ENCODE measurements around the gene KCNK5. TPM values are rescaled to one million over a fixed set of nuclear protein-coding genes. Genes with fewer than 3 reads are reported as not detected.

The KCNK5 gene
- total and polyA plus RNA-seq, 2 donors (not counting 1 experiment from before 2014, with no cell fraction given), result 0.07 TPM; not detected in 1

DNA sequence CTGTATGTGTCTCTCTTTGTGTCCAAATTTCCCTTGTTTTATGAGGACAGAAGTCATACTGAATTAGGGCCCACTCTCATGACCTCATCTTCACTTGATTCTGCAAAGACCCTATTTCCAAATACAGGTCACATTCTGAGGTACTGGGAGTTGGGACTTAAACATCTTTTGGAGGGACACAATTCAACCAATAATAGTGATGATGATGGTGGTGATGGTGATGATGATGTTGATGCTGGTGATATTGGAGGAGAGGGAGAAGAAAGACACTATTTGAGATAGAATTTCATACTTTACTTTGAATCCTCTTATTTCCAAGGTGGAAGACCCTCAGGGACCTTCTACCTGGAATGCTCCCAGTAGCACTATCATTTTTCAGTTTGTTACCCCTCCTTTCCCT is 21.2 kb upstream of the KCNK5 start:
- Histone ChIP-seq H3K27me3 (replicated peaks in 1 of 4; ENCODE audit: control extremely low read depth in 1 of 4, control insufficient read depth in 3 of 4, insufficient read depth in 4 of 4, low read length in 3 of 4) (peaks cover 0 to 4% (median 0%) of the 10 kb centered on the region in 4 experiments), H3K27ac (ENCODE audit: low read length in 2 of 2) (no peak overlapping the region), H2AFZ (ENCODE audit: insufficient read depth, low read depth, low read length, poor library complexity, severe bottlenecking) (no peak overlapping the region), H4K20me1 (ENCODE audit: control insufficient read depth, insufficient read depth, low read length, poor library complexity, severe bottlenecking) (no peaks in the 10 kb centered on the region), H3K4me3 (ENCODE audit: control extremely low read depth in 1 of 5, extremely low read depth in 1 of 5, insufficient read depth in 1 of 5, low read depth in 2 of 5, low read length in 4 of 5) (no peak overlapping the region), H3K4me1 (ENCODE audit: control insufficient read depth in 2 of 2, insufficient read depth in 2 of 2, low read length in 2 of 2) (no peaks in the 10 kb centered on the region), H3K79me2 (ENCODE audit: control insufficient read depth, insufficient read depth, low read length) (no peaks in the 10 kb centered on the region), H3K9me3 (ENCODE audit: control extremely low read depth in 1 of 3, control insufficient read depth in 2 of 3, insufficient read depth in 1 of 3, low read length in 2 of 3) (peaks cover 0 to 4% (median 0%) of the 10 kb centered on the region in 3 donors), H3K9ac (ENCODE audit: low read length) (no peak overlapping the region), H3K36me3 (replicated peaks in 1 of 2; ENCODE audit: control extremely low read depth in 1 of 2, control insufficient read depth in 1 of 2, extremely low read depth in 1 of 2, insufficient read depth in 2 of 2, low read length in 1 of 2) (no peaks in the 10 kb centered on the region), H3K4me2 (replicated peaks; ENCODE audit: low read depth, low read length, poor library complexity, severe bottlenecking) (no peak overlapping the region)
- Mint-ChIP-seq H3K27ac (no peak overlapping the region), H3K9me3 (ENCODE audit: insufficient read depth) (peaks cover 3% of the 10 kb centered on the region), H3K27me3 (peaks cover 30% of the 10 kb centered on the region), H3K4me1 (no peaks in the 10 kb centered on the region), H3K4me3 (no peak overlapping the region)
- DNase-seq, result no peak
- intact Hi-C loops (cut with micrococcal nuclease), result no loop called here
- no peak for ATAC-seq (ENCODE audit: low read depth)
- TF ChIP-seq EZH2 (IDR thresholded peaks at IDR 0.05; ENCODE audit: borderline replicate concordance, insufficient read depth, low read depth, low read length, poor library complexity, severe bottlenecking), result no peak
- TF ChIP-seq, protein P1, sequence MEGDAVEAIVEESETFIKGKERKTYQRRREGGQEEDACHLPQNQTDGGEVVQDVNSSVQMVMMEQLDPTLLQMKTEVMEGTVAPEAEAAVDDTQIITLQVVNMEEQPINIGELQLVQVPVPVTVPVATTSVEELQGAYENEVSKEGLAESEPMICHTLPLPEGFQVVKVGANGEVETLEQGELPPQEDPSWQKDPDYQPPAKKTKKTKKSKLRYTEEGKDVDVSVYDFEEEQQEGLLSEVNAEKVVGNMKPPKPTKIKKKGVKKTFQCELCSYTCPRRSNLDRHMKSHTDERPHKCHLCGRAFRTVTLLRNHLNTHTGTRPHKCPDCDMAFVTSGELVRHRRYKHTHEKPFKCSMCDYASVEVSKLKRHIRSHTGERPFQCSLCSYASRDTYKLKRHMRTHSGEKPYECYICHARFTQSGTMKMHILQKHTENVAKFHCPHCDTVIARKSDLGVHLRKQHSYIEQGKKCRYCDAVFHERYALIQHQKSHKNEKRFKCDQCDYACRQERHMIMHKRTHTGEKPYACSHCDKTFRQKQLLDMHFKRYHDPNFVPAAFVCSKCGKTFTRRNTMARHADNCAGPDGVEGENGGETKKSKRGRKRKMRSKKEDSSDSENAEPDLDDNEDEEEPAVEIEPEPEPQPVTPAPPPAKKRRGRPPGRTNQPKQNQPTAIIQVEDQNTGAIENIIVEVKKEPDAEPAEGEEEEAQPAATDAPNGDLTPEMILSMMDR (IDR thresholded peaks at IDR 0.05), result no peak
- ChIA-PET POLR2A (no interaction called here), CTCF (no interaction called here)

DNA sequence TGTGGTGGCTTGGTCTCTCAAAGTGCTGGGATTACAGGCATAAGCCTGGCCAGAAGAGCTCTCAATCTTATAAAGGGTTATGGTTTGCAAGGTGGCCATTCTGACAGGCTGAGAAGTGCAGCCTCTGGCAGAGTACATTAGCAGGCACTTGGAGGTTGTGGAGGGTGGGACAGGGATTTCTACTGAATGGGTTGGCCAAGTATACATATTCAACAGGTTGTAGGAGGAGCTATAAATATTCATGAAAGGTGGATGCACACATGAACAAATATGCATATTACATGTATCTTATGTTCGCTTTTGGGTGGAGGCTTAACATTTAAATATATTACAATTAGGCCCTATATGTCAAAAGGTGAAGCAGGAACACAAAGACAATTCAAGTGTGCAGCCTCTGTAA is 20.0 kb upstream of the KCNK5 start:
- intact Hi-C loops (cut with micrococcal nuclease), result no loop called here

More for the DNA sequence above, 20.0 kb upstream of the KCNK5 start:
- WGBS (ENCODE audit: insufficient coverage), result no CpG with 5 or more reads among the region's 1 CpG
- Histone ChIP-seq H4K20me1 (ENCODE audit: control insufficient read depth, insufficient read depth, low read length, poor library complexity, severe bottlenecking) (no peaks in the 10 kb centered on the region), H3K79me2 (ENCODE audit: control insufficient read depth, insufficient read depth, low read length) (no peaks in the 10 kb centered on the region), H3K4me1 (ENCODE audit: control insufficient read depth in 2 of 2, insufficient read depth in 2 of 2, low read length in 2 of 2) (no peaks in the 10 kb centered on the region), H3K4me2 (replicated peaks; ENCODE audit: low read depth, low read length, poor library complexity, severe bottlenecking) (no peak overlapping the region), H3K9me3 (ENCODE audit: control extremely low read depth in 1 of 3, control insufficient read depth in 2 of 3, insufficient read depth in 1 of 3, low read length in 2 of 3) (no peaks in the 10 kb centered on the region), H3K36me3 (replicated peaks in 1 of 2; ENCODE audit: control extremely low read depth in 1 of 2, control insufficient read depth in 1 of 2, extremely low read depth in 1 of 2, insufficient read depth in 2 of 2, low read length in 1 of 2) (no peaks in the 10 kb centered on the region), H3K4me3 (ENCODE audit: control extremely low read depth in 1 of 5, extremely low read depth in 1 of 5, insufficient read depth in 1 of 5, low read depth in 2 of 5, low read length in 4 of 5) (no peak overlapping the region), H3K9ac (ENCODE audit: low read length) (no peak overlapping the region), H3K27me3 (replicated peaks in 1 of 4; ENCODE audit: control extremely low read depth in 1 of 4, control insufficient read depth in 3 of 4, insufficient read depth in 4 of 4, low read length in 3 of 4) (peaks cover 0 to 4% (median 0%) of the 10 kb centered on the region in 4 experiments), H2AFZ (ENCODE audit: insufficient read depth, low read depth, low read length, poor library complexity, severe bottlenecking) (no peak overlapping the region), H3K27ac (ENCODE audit: low read length in 2 of 2) (no peak overlapping the region)
- ATAC-seq (ENCODE audit: low read depth) (no peak), DNase-seq (no peak)
- Mint-ChIP-seq H3K27me3 (peaks cover 26% of the 10 kb centered on the region), H3K4me3 (no peak overlapping the region), H3K27ac (no peak overlapping the region), H3K4me1 (no peaks in the 10 kb centered on the region), H3K9me3 (ENCODE audit: insufficient read depth) (no peaks in the 10 kb centered on the region)
- POLR2A ChIA-PET, result no interaction called here
- CTCF ChIA-PET, result no interaction called here
- TF ChIP-seq, protein P1 (IDR thresholded peaks at IDR 0.05), result no peak
- no peak for TF ChIP-seq EZH2 (IDR thresholded peaks at IDR 0.05; ENCODE audit: borderline replicate concordance, insufficient read depth, low read depth, low read length, poor library complexity, severe bottlenecking)
